GM18499 (cell line): ENCODE data around the gene GABRD.

ENCODE experiments used
- ATAC-seq: cut with Tn5 transposase; IDR thresholded peaks from one replicate; pipeline ENCODE4 v1.9.1; 2021; ENCODE audit warnings: moderate number of reproducible peaks; ENCODE audit not compliant: insufficient read depth, unreplicated experiment

Gene GABRD

GRCh38 chr1:2014741-2015735 lies 4.1 kb upstream of the GABRD start:
- ATAC-seq: no peak

- ATAC-seq: no peak
These were observed 3.0 kb upstream of the GABRD start for GRCh38 chr1:2016123-2016522.

- ATAC-seq: no peak
These were observed 651 bp upstream of the GABRD start for GRCh38 chr1:2018217-2019171.

GRCh38 chr1:2019571-2020309 lies 595 bp downstream of the GABRD start:
- no peak for ATAC-seq

- no peak for ATAC-seq
These were observed 1.1 kb downstream of the GABRD start for GRCh38 chr1:2020310-2020655.

GRCh38 chr1:2021550-2021949 lies 2.4 kb downstream of the GABRD start:
- no peak for ATAC-seq

GRCh38 chr1:2022063-2022770 lies 3.1 kb downstream of the GABRD start:
- no peak for ATAC-seq

GRCh38 chr1:2023187-2023586 lies 4.0 kb downstream of the GABRD start:
- ATAC-seq: no peak

GRCh38 chr1:2024451-2024850 lies 5.3 kb downstream of the GABRD start:
- ATAC-seq: no peak

GRCh38 chr1:2024887-2025286 lies 5.7 kb downstream of the GABRD start:
- ATAC-seq: no peak

- ATAC-seq: no peak
These were observed 6.4 kb downstream of the GABRD start for GRCh38 chr1:2025491-2025981.

- no peak for ATAC-seq
These were observed 8.9 kb downstream of the GABRD start for GRCh38 chr1:2027961-2028583.

- no peak for ATAC-seq
These were observed 9.9 kb downstream of the GABRD start for GRCh38 chr1:2028870-2029560.

GRCh38 chr1:2029561-2029960 lies 10.4 kb downstream of the GABRD start:
- ATAC-seq: no peak

GRCh38 chr1:2030076-2030871 lies 11.1 kb downstream of the GABRD start:
- ATAC-seq: no peak

GRCh38 chr1:2031546-2032540 lies 12.7 kb downstream of the GABRD start:
- ATAC-seq: no peak

- no peak for ATAC-seq
These were observed 13.6 kb downstream of the GABRD start for GRCh38 chr1:2032737-2033136.
